Endothelial cell of umbilical vein (primary cell): ENCODE results near the gene NLRP6. TPM values are rescaled to one million over a fixed set of nuclear protein-coding genes. Genes with fewer than 3 reads are reported as not detected.

Experiments
- BruUV-seq: library from RNA; stranded (reverse); fragments of 400-500 nt; replicated peaks from 2 replicates; lab custom pipeline; 2021; lab: Mats Ljungman, UMichigan
- CTCF ChIA-PET: fragments of 300-600, 350-600 bp; sonication (Branson Sonifier 250); formaldehyde crosslinking; loops from one replicate; lab custom pipeline; 2021; ENCODE audit warnings: antibody characterized with exemption, inconsistent platforms; lab: Charles Lee
- POLR2A ChIA-PET: fragments of 300-600, 350-600 bp; sonication (Branson Sonifier 250); formaldehyde crosslinking; loops from one replicate; lab custom pipeline; 2021; ENCODE audit warnings: antibody characterized with exemption, inconsistent platforms; lab: Charles Lee
- DNase-seq: peaks from one replicate; pipeline ENCODE4 v3.0.0-alpha.2; 2011; ENCODE audit warnings: low read depth, low spot score
- FAIRE-seq: peaks from 2 replicates; lab custom pipeline; 2011; peaks lifted over from hg19 to GRCh38; lab: Jason Lieb, UNC
- H2AFZ ChIP-seq: 2 replicates; pipeline ENCODE4 v1.6.0; 2012; ENCODE audit warnings: low read depth, low read length, control low read depth, inconsistent platforms
- H3K27ac ChIP-seq: 2 replicates; pipeline ENCODE4 v1.5.1; 2011; ENCODE audit warnings: low read depth, mild to moderate bottlenecking, control low read depth, low read length, moderate library complexity; ENCODE audit not compliant: insufficient read depth
- H3K27me3 ChIP-seq, 2 experiments: 2 replicates each; pipeline versions ENCODE4 v1.6.0 to v1.6.1; 2011; ENCODE audit warnings: low read length in 2 of 2, mixed read lengths in 1 of 2; ENCODE audit not compliant: control insufficient read depth in 2 of 2, insufficient read depth in 2 of 2
- H3K36me3 ChIP-seq, 2 experiments: 2 replicates in 1 of 2; 3 replicates in 1 of 2; pipeline ENCODE4 v1.5.1; 2011; ENCODE audit warnings: low read length in 2 of 2, mild to moderate bottlenecking in 1 of 2, moderate library complexity in 1 of 2; ENCODE audit not compliant: control insufficient read depth in 2 of 2, insufficient read depth in 2 of 2; ENCODE audit errors: extremely low read depth in 1 of 2
- H3K4me1 ChIP-seq: 3 replicates; pipeline ENCODE4 v1.5.1; 2011; ENCODE audit warnings: mild to moderate bottlenecking, low read length; ENCODE audit not compliant: control insufficient read depth, insufficient read depth; ENCODE audit errors: extremely low read depth
- H3K4me2 ChIP-seq: 2 replicates; pipeline ENCODE4 v1.6.1; 2011; ENCODE audit warnings: low read length, control low read depth, mixed read lengths; ENCODE audit not compliant: insufficient read depth
- H3K4me3 ChIP-seq, 3 experiments: fragments of 200-600 bp in 1 of 3; sonication (generic), shearing (Covaris generic) in 1 of 3; replicated peaks in 1 of 3; 2 replicates each; pipeline ENCODE4 v1.5.1; 2011 to 2016; ENCODE audit warnings: control low read depth in 3 of 3, low read length in 3 of 3, mild to moderate bottlenecking in 2 of 3, inconsistent platforms in 1 of 3, low read depth in 1 of 3, moderate library complexity in 1 of 3; ENCODE audit not compliant: insufficient read depth in 1 of 3
- H3K79me2 ChIP-seq: 2 replicates; pipeline ENCODE4 v1.6.0; 2012; ENCODE audit warnings: low read length, inconsistent platforms; ENCODE audit not compliant: control insufficient read depth, insufficient read depth
- H3K9ac ChIP-seq: replicated peaks from 2 replicates; pipeline ENCODE3; 2011; ENCODE audit warnings: low read length, control low read depth; ENCODE audit not compliant: insufficient read depth; ENCODE audit errors: extremely low read depth
- H3K9me1 ChIP-seq: replicated peaks from 3 replicates; pipeline ENCODE4 v1.6.0; 2011; ENCODE audit warnings: mild to moderate bottlenecking, low read length; ENCODE audit not compliant: control insufficient read depth, insufficient read depth; ENCODE audit errors: extremely low read depth
- H3K9me3 ChIP-seq: replicated peaks from 2 replicates; pipeline ENCODE4 v1.5.1; 2012; ENCODE audit warnings: low read length, inconsistent platforms; ENCODE audit not compliant: control insufficient read depth, insufficient read depth
- H4K20me1 ChIP-seq: replicated peaks from 2 replicates; pipeline ENCODE3; 2011; ENCODE audit warnings: mild to moderate bottlenecking, low read length; ENCODE audit not compliant: control insufficient read depth, insufficient read depth; ENCODE audit errors: extremely low read depth
- CTCF ChIP-seq, 2 donors: IDR thresholded peaks; 1 replicate in 1 of 2; 2 replicates in 1 of 2; pipeline ENCODE4 v1.5.1; 2011; ENCODE audit warnings: low read length in 2 of 2, mild to moderate bottlenecking in 2 of 2, moderate library complexity in 2 of 2, control low read depth in 1 of 2, inconsistent platforms in 1 of 2, low read depth in 1 of 2; ENCODE audit not compliant: insufficient read depth in 1 of 2; ENCODE audit errors: extremely low read depth in 1 of 2
- EZH2 ChIP-seq: IDR thresholded peaks from 2 replicates; pipeline ENCODE4 v1.6.1; 2012; ENCODE audit warnings: borderline replicate concordance, low read depth, mild to moderate bottlenecking, moderate library complexity, low read length, inconsistent platforms; ENCODE audit not compliant: severe bottlenecking
- GATA2 ChIP-seq: IDR thresholded peaks from 2 replicates; pipeline ENCODE4 v1.7.0; 2011; ENCODE audit warnings: low read depth, mild to moderate bottlenecking, moderate library complexity, mixed read lengths, low read length; ENCODE audit not compliant: insufficient read length, insufficient read depth
- MYC ChIP-seq: IDR thresholded peaks from one replicate; pipeline ENCODE4 v1.6.1; 2011; ENCODE audit warnings: mild to moderate bottlenecking, low read depth, low read length
- POLR2A ChIP-seq: IDR thresholded peaks from 2 replicates; pipeline ENCODE4 v1.6.1; 2012; ENCODE audit warnings: low read depth, mild to moderate bottlenecking, control low read depth, low read length
- POLR2AphosphoS5 ChIP-seq: IDR thresholded peaks from 2 replicates; pipeline ENCODE4 v1.6.1; 2012; ENCODE audit warnings: low read depth, mild to moderate bottlenecking, control low read depth, low read length, moderate library complexity; ENCODE audit not compliant: insufficient read depth
- dilution Hi-C: fragments of 300-500 bp; cut with MboI; formaldehyde crosslinking; loops from one replicate; pipeline ENCODE4 v1.15.0; 2019; ENCODE audit warnings: low sequenced_read_pairs; ENCODE audit not compliant: extremely low pct_ligation_motif_present
- intact Hi-C: fragments of 100-400 bp; cut with micrococcal nuclease; formaldehyde crosslinking; loops from one replicate; pipeline ENCODE4 v1.10.0; 2022
- polyA plus RNA-seq, 4 experiments: library from polyadenylated mRNA; depleted of rRNA in 3 of 4; stranded (reverse) in 3 of 4; unstranded in 1 of 4; fragments of >200 nt; gene quantifications; 2 replicates each; pipeline versions ENCODE4 v1.2.1 to v1.2.3, GENCODE V29; 2011 to 2012; ENCODE audit warnings: missing spikeins in 1 of 4
- total RNA-seq: library from RNA; stranded (reverse); gene quantifications from 2 replicates; pipeline ENCODE4 v1.2.3, GENCODE V29; 2021
- TF ChIP-seq, protein P1 (sequence below): IDR thresholded peaks from 2 replicates; pipeline ENCODE4 v1.6.1; 2011; ENCODE audit not compliant: insufficient read depth, insufficient read length

The NLRP6 gene
- total and polyA plus RNA-seq, 2 donors (not counting 3 experiments of a cell fraction or from before 2014, with no cell fraction given), result not detected

DNA sequence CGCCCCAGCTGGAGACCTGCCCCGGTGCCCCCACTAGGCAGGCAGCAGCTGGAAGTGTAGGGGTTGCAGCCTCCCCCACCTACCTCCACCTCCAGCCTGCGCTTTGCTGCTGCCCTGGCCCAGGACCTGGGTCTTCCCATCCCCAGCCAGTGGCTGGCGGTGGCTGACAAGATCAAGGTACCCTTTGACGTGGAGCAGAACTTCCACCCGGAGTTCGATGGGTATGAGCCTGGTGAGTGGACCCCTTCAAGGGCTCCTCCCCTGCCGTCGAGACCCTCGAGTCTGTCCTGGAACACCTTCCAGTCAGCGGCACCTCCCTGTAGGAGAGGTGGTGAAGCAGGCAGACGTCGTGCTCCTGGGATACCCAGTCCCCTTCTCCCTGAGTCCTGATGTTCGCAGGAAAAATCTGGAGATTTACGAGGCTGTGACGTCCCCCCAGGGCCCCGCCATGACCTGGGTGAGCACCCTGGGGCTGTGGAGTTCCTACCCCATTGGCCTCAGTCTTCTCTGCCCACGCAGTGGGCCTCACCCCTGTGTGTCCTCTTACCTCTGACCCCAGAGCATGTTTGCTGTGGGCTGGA lies 15.2 kb downstream of the NLRP6 start:
- FAIRE-seq, result no peak
- TF ChIP-seq POLR2A, result no peak
- TF ChIP-seq, protein P1, sequence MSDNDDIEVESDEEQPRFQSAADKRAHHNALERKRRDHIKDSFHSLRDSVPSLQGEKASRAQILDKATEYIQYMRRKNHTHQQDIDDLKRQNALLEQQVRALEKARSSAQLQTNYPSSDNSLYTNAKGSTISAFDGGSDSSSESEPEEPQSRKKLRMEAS, result no peak
- no peak for TF ChIP-seq POLR2AphosphoS5
- no peak for TF ChIP-seq GATA2
- no peak for TF ChIP-seq EZH2
- TF ChIP-seq CTCF (IDR thresholded peaks at IDR 0.05; ENCODE audit: extremely low read depth in 1 of 2, insufficient read depth in 1 of 2, low read depth in 1 of 2, low read length in 2 of 2), result no peak
- no peak for TF ChIP-seq MYC
- Histone ChIP-seq H3K9me1 (no peaks in the 10 kb centered on the region), H3K4me1 (no peaks in the 10 kb centered on the region), H3K4me3 (no peak overlapping the region), H3K27ac (no peak overlapping the region), H3K9me3 (no peaks in the 10 kb centered on the region), H4K20me1 (no peaks in the 10 kb centered on the region), H3K79me2 (no peaks in the 10 kb centered on the region), H3K4me2 (no peak overlapping the region), H3K27me3 (no peaks in the 10 kb centered on the region), H3K36me3 (peaks cover 0 to 8% of the 10 kb centered on the region in 2 experiments), H2AFZ (no peak overlapping the region), H3K9ac (no peak overlapping the region)
- dilution Hi-C loops, result no loop called here
- POLR2A ChIA-PET, result interaction anchor here (0.5 kb wide), 1 partner anchor 16 kb away, joined by 3 read pairs; no protein-coding TSS in a partner anchor
- no peak for DNase-seq
- intact Hi-C loops, result no loop called here
- no TSS peak for BruUV-seq
- CTCF ChIA-PET, result no interaction called here
